Osteoblast (primary cell): Measurements from ENCODE around the gene USP48. TPM values are rescaled to one million over a fixed set of nuclear protein-coding genes. Genes with fewer than 3 reads are reported as not detected.

Experiments used
- DNase-seq: peaks from one replicate; pipeline ENCODE4 v3.0.0; 2011; ENCODE audit warnings: low spot score, mixed read lengths; ENCODE audit not compliant: insufficient read length; ENCODE audit errors: missing footprints
- H2AFZ ChIP-seq: 2 replicates; pipeline ENCODE4 v1.6.0; 2011; ENCODE audit warnings: mild to moderate bottlenecking, low read length
- H3K27ac ChIP-seq: 2 replicates; pipeline ENCODE4 v1.5.1; 2011; ENCODE audit warnings: mild to moderate bottlenecking, low read depth, low read length, moderate library complexity
- H3K27me3 ChIP-seq: 2 replicates; pipeline ENCODE4 v1.6.0; 2012; ENCODE audit warnings: mild to moderate bottlenecking, control low read depth, inconsistent platforms, low read length, moderate library complexity; ENCODE audit not compliant: insufficient read depth
- H3K36me3 ChIP-seq: 2 replicates; pipeline ENCODE4 v1.5.1; 2011; ENCODE audit warnings: mild to moderate bottlenecking, low read length, control low read depth, moderate library complexity; ENCODE audit not compliant: insufficient read depth
- H3K4me1 ChIP-seq: 2 replicates; pipeline ENCODE4 v1.5.1; 2011; ENCODE audit warnings: mild to moderate bottlenecking, low read length, control low read depth, moderate library complexity; ENCODE audit not compliant: insufficient read depth
- H3K4me2 ChIP-seq: 2 replicates; pipeline ENCODE4 v1.6.0; 2011; ENCODE audit warnings: mild to moderate bottlenecking, low read length; ENCODE audit not compliant: insufficient read depth
- H3K4me3 ChIP-seq: fragments of 200-600 bp; sonication (generic); 3 replicates; pipeline ENCODE4 v1.5.1; 2012; ENCODE audit warnings: mild to moderate bottlenecking, low read length, inconsistent platforms; ENCODE audit not compliant: insufficient read depth
- H3K79me2 ChIP-seq: 2 replicates; pipeline ENCODE4 v1.6.0; 2012; ENCODE audit warnings: mild to moderate bottlenecking, low read length, control low read depth, inconsistent platforms; ENCODE audit not compliant: insufficient read depth
- H3K9me3 ChIP-seq: 2 replicates; pipeline ENCODE4 v1.5.1; 2011; ENCODE audit warnings: low read depth, low read length, control low read depth
- H4K20me1 ChIP-seq: 2 replicates; pipeline ENCODE4 v1.6.0; 2012; ENCODE audit warnings: mild to moderate bottlenecking, low read length, control low read depth; ENCODE audit not compliant: insufficient read depth
- CTCF ChIP-seq: IDR thresholded peaks from 2 replicates; pipeline ENCODE4 v1.5.1; 2011; ENCODE audit warnings: mild to moderate bottlenecking, low read depth, low read length, moderate library complexity; ENCODE audit errors: extremely low read depth
- total RNA-seq: library from RNA; depleted of rRNA; stranded (reverse); fragments of >200 nt; gene quantifications from 2 replicates; pipeline ENCODE4 v1.2.3, GENCODE V29; 2012

The USP48 gene
- total RNA-seq, 1 donor: 52.5 TPM

- Histone ChIP-seq H2AFZ (no peak overlapping the region), H3K4me1 (no peaks in the 10 kb centered on the region), H3K27ac (no peak overlapping the region), H4K20me1 (peaks cover 3% of the 10 kb centered on the region), H3K79me2 (no peaks in the 10 kb centered on the region), H3K4me2 (no peak overlapping the region), H3K27me3 (peaks cover 27% of the 10 kb centered on the region), H3K4me3 (no peak overlapping the region), H3K36me3 (no peaks in the 10 kb centered on the region), H3K9me3 (no peaks in the 10 kb centered on the region)
- DNase-seq: peak; percentile 98
- TF ChIP-seq CTCF: no peak
These were observed 135.3 kb downstream of the USP48 start for GRCh38 chr1:21647431-21648351.

GRCh38 chr1:21645550-21645949 is 137.4 kb downstream of the USP48 start:
- no peak for DNase-seq
- no peak overlapping the region for H3K4me2 ChIP-seq
- no peak overlapping the region for H2AFZ ChIP-seq
- no peaks in the 10 kb centered on the region for H3K36me3 ChIP-seq
- peaks cover 3% of the 10 kb centered on the region for H4K20me1 ChIP-seq
- H3K27me3 ChIP-seq: peaks cover 10% of the 10 kb centered on the region
- no peak overlapping the region for H3K4me3 ChIP-seq
- H3K27ac ChIP-seq: no peak overlapping the region
- H3K4me1 ChIP-seq: no peaks in the 10 kb centered on the region
- H3K79me2 ChIP-seq: no peaks in the 10 kb centered on the region
- H3K9me3 ChIP-seq: no peaks in the 10 kb centered on the region
- no peak for TF ChIP-seq CTCF

GRCh38 chr1:21644906-21645305 is 138.0 kb downstream of the USP48 start:
- no peaks in the 10 kb centered on the region for H3K4me1 ChIP-seq
- H3K4me2 ChIP-seq: no peak overlapping the region
- no peak overlapping the region for H2AFZ ChIP-seq
- H3K27ac ChIP-seq: no peak overlapping the region
- no peak for TF ChIP-seq CTCF
- no peaks in the 10 kb centered on the region for H3K36me3 ChIP-seq
- no peak for DNase-seq
- H3K27me3 ChIP-seq: peaks cover 7% of the 10 kb centered on the region
- no peaks in the 10 kb centered on the region for H3K9me3 ChIP-seq
- H3K79me2 ChIP-seq: no peaks in the 10 kb centered on the region
- no peak overlapping the region for H3K4me3 ChIP-seq
- H4K20me1 ChIP-seq: peaks cover 3% of the 10 kb centered on the region

GRCh38 chr1:21644348-21644747 is 138.6 kb downstream of the USP48 start:
- no peak overlapping the region for H3K27ac ChIP-seq
- no peaks in the 10 kb centered on the region for H3K9me3 ChIP-seq
- H3K4me2 ChIP-seq: no peak overlapping the region

More at GRCh38 chr1:21644348-21644747, 138.6 kb downstream of the USP48 start:
- H3K4me1 ChIP-seq: no peaks in the 10 kb centered on the region
- peaks cover 3% of the 10 kb centered on the region for H4K20me1 ChIP-seq
- H3K36me3 ChIP-seq: no peaks in the 10 kb centered on the region
- no peak for TF ChIP-seq CTCF
- no peak overlapping the region for H2AFZ ChIP-seq
- no peak for DNase-seq
- H3K27me3 ChIP-seq: peaks cover 5% of the 10 kb centered on the region
- H3K79me2 ChIP-seq: no peaks in the 10 kb centered on the region
- no peak overlapping the region for H3K4me3 ChIP-seq
